T-helper 1 cell treated with Interleukin-12 subunit alpha and Interleukin-12 subunit beta and Interleukin-4 antibody, amounts not matched to agents 30 μg/mL and 1 μg/mL, for 36 hours (primary cell): ENCODE data around the gene UNC79.

Source experiments
- H3K27ac Mint-ChIP-seq: one replicate; pipeline ENCODE4 v1.8.0; 2021; ENCODE audit warnings: mild to moderate bottlenecking, mixed read lengths
- H3K27me3 Mint-ChIP-seq: one replicate; pipeline ENCODE4 v1.8.0; 2021; ENCODE audit warnings: low read depth, mixed read lengths
- H3K36me3 Mint-ChIP-seq: one replicate; pipeline ENCODE4 v1.8.0; 2021; ENCODE audit warnings: low read depth, mixed read lengths
- H3K4me1 Mint-ChIP-seq: one replicate; pipeline ENCODE4 v1.8.0; 2021; ENCODE audit warnings: low read depth, mixed read lengths
- H3K4me3 Mint-ChIP-seq: one replicate; pipeline ENCODE4 v1.8.0; 2021; ENCODE audit warnings: mild to moderate bottlenecking, moderate library complexity, mixed read lengths
- H3K9me3 Mint-ChIP-seq: one replicate; pipeline ENCODE4 v1.8.0; 2021; ENCODE audit warnings: mixed read lengths

UNC79 gene

GRCh38 chr14:93752980-93753561 lies 322.3 kb downstream of the UNC79 start:
- no peaks in the 10 kb centered on the region for H3K27me3 Mint-ChIP-seq
- no peaks in the 10 kb centered on the region for H3K9me3 Mint-ChIP-seq
- no peaks in the 10 kb centered on the region for H3K4me1 Mint-ChIP-seq
- H3K4me3 Mint-ChIP-seq, result no peak overlapping the region
- H3K27ac Mint-ChIP-seq, result no peak overlapping the region
- no peaks in the 10 kb centered on the region for H3K36me3 Mint-ChIP-seq

GRCh38 chr14:93753647-93754046 lies 322.9 kb downstream of the UNC79 start:
- no peaks in the 10 kb centered on the region for H3K4me1 Mint-ChIP-seq
- H3K27ac Mint-ChIP-seq, result no peak overlapping the region
- H3K4me3 Mint-ChIP-seq, result no peak overlapping the region
- H3K9me3 Mint-ChIP-seq, result no peaks in the 10 kb centered on the region
- H3K27me3 Mint-ChIP-seq, result no peaks in the 10 kb centered on the region
- H3K36me3 Mint-ChIP-seq, result no peaks in the 10 kb centered on the region

- no peaks in the 10 kb centered on the region for H3K36me3 Mint-ChIP-seq
Measured at GRCh38 chr14:93757206-93757605, 326.5 kb downstream of the UNC79 start.

More at GRCh38 chr14:93757206-93757605, 326.5 kb downstream of the UNC79 start:
- peaks cover 7% of the 10 kb centered on the region for H3K27me3 Mint-ChIP-seq
- no peaks in the 10 kb centered on the region for H3K9me3 Mint-ChIP-seq
- H3K4me3 Mint-ChIP-seq, result no peak overlapping the region
- no peaks in the 10 kb centered on the region for H3K4me1 Mint-ChIP-seq
- no peak overlapping the region for H3K27ac Mint-ChIP-seq
